Upper lobe of left lung (tissue), 6 donors: ENCODE measurements around the gene CAMSAP1. TPM values are rescaled to one million over a fixed set of nuclear protein-coding genes. Genes with fewer than 3 reads are reported as not detected.
A peak's percentile ranks its signal among the peaks of the same experiment; 100 is the strongest.

Source experiments
- ATAC-seq, 2 donors: fragments of 200-7000 bp; cut with Tn5 transposase; one replicate each; pipeline ENCODE4 v1.9.1; 2022; ENCODE audit warnings: mild to moderate bottlenecking in 2 of 2, moderate library complexity in 2 of 2; ENCODE audit not compliant: low FRiP score in 2 of 2
- DNase-seq, 2 donors: peaks; one replicate each; pipeline ENCODE4 v3.0.0-alpha.2; 2019 to 2020
- H3K27ac ChIP-seq, 4 donors: fragments of 200-600 bp; sonication (generic); one replicate each; pipeline ENCODE4 v1.5.1; 2016 to 2019
- H3K27me3 ChIP-seq, 4 donors: fragments of 200-600 bp; sonication (generic); one replicate each; pipeline ENCODE4 v1.5.1; 2017 to 2019
- H3K36me3 ChIP-seq, 4 donors: fragments of 200-600 bp; sonication (generic); one replicate each; pipeline ENCODE4 v1.5.1; 2016 to 2019
- H3K4me1 ChIP-seq, 4 donors: fragments of 200-600 bp; sonication (generic); one replicate each; pipeline ENCODE4 v1.5.1; 2018 to 2019
- H3K4me3 ChIP-seq, 4 donors: fragments of 200-600 bp; sonication (generic); one replicate each; pipeline ENCODE4 v1.5.1; 2017 to 2019; ENCODE audit warnings: mild to moderate bottlenecking in 2 of 4, moderate library complexity in 1 of 4
- H3K9me3 ChIP-seq, 4 donors: fragments of 200-600 bp; sonication (generic); one replicate each; pipeline ENCODE4 v1.5.1; 2018 to 2019
- CTCF ChIP-seq, 6 experiments: fragments of 450-650 bp in 4 of 6; fragments of 200-600 bp in 2 of 6; sonication (generic) in 2 of 6; IDR thresholded peaks; one replicate each; pipeline ENCODE4 v1.5.1; 2016 to 2019; ENCODE audit warnings: antibody characterized with exemption in 6 of 6
- EP300 ChIP-seq, 4 donors: sonication (generic); formaldehyde crosslinking; IDR thresholded peaks; one replicate each; pipeline ENCODE4 v1.5.1; 2017; ENCODE audit warnings: antibody characterized with exemption in 4 of 4, control low read depth in 2 of 4
- POLR2A ChIP-seq, 4 donors: fragments of 450-650 bp; IDR thresholded peaks; one replicate each; pipeline ENCODE4 v1.5.1; 2016 to 2017; ENCODE audit warnings: antibody characterized with exemption in 4 of 4, mild to moderate bottlenecking in 2 of 4
- POLR2AphosphoS5 ChIP-seq, 2 donors: sonication (generic); formaldehyde crosslinking; IDR thresholded peaks; one replicate each; pipeline ENCODE4 v1.5.1; 2017; ENCODE audit warnings: antibody characterized with exemption in 2 of 2
- WGBS, 2 donors: methylation state at CpG; one replicate each; pipeline ENCODE4 v1.1.5; 2017 to 2018; 5-methylcytosine and 5-hydroxymethylcytosine counted together
- total RNA-seq, 6 donors: library from RNA; depleted of rRNA in 4 of 6; stranded (reverse); fragments of >200 nt in 4 of 6; gene quantifications; one replicate each; pipeline versions ENCODE4 v1.1.0 to v1.2.1, GENCODE V29; 2016 to 2021
- donor health status: DM: no; HTN: no; CAD: no; lungs with moderate emphysema.
- donor health status: DM: no; HTN: yes; CAD: no; lungs with severe emphysema.

The CAMSAP1 gene
- total RNA-seq, 6 donors from 2014 or later: 29.9 to 39.7 (median 34.1) TPM

- no peak overlapping the region for H3K27ac ChIP-seq
- ATAC-seq (no peak), DNase-seq (peak in 1 of 2 donors; percentile 50)
- no peaks in the 10 kb centered on the region for H3K36me3 ChIP-seq
- no peak for TF ChIP-seq CTCF (IDR thresholded peaks at IDR 0.05)
- TF ChIP-seq POLR2A (IDR thresholded peaks at IDR 0.05): no peak
- TF ChIP-seq POLR2AphosphoS5 (IDR thresholded peaks at IDR 0.05): no peak
- TF ChIP-seq EP300 (IDR thresholded peaks at IDR 0.05): no peak
- H3K9me3 ChIP-seq: no peaks in the 10 kb centered on the region
- no peaks in the 10 kb centered on the region for H3K27me3 ChIP-seq
- WGBS, 2 donors: 94 to 95% methylated on average over 13 of the region's 13 CpGs
- H3K4me3 ChIP-seq: no peak overlapping the region
- peaks cover 0 to 10% (median 6%) of the 10 kb centered on the region in 4 donors for H3K4me1 ChIP-seq
Observed at GRCh38 chr9:135799261-135799660, 108.1 kb downstream of the CAMSAP1 start.

- no peaks in the 10 kb centered on the region for H3K27me3 ChIP-seq
- ATAC-seq (peak in 1 of 2 donors; percentile 2), DNase-seq (no peak)
- H3K4me3 ChIP-seq: no peak overlapping the region
- no peak overlapping the region for H3K27ac ChIP-seq
- H3K36me3 ChIP-seq: no peaks in the 10 kb centered on the region
- TF ChIP-seq POLR2A (IDR thresholded peaks at IDR 0.05) (no peak), POLR2AphosphoS5 (IDR thresholded peaks at IDR 0.05) (no peak), CTCF (IDR thresholded peaks at IDR 0.05) (no peak), EP300 (IDR thresholded peaks at IDR 0.05) (no peak)
- H3K9me3 ChIP-seq: no peaks in the 10 kb centered on the region
- 83 to 90% methylated on average over 9 to 10 of the region's 10 CpGs for WGBS, 2 donors
- H3K4me1 ChIP-seq: peaks cover 0 to 10% (median 6%) of the 10 kb centered on the region in 4 donors
Observed at GRCh38 chr9:135798263-135798585, 109.1 kb downstream of the CAMSAP1 start.

- H3K9me3 ChIP-seq: no peaks in the 10 kb centered on the region
Observed at GRCh38 chr9:135797507-135798262, 109.7 kb downstream of the CAMSAP1 start.

GRCh38 chr9:135796784-135797485 is 110.4 kb downstream of the CAMSAP1 start:
- Histone ChIP-seq H3K27ac (no peak overlapping the region), H3K36me3 (no peaks in the 10 kb centered on the region), H3K9me3 (no peaks in the 10 kb centered on the region), H3K4me3 (no peak overlapping the region), H3K4me1 (peaks cover 0 to 10% (median 6%) of the 10 kb centered on the region in 4 donors), H3K27me3 (no peaks in the 10 kb centered on the region)
- ATAC-seq (no peak), DNase-seq (peak in 1 of 2 donors; percentile 72)
- TF ChIP-seq EP300 (IDR thresholded peaks at IDR 0.05): no peak
- no peak for TF ChIP-seq POLR2A (IDR thresholded peaks at IDR 0.05)
- no peak for TF ChIP-seq POLR2AphosphoS5 (IDR thresholded peaks at IDR 0.05)
- no peak for TF ChIP-seq CTCF (IDR thresholded peaks at IDR 0.05)
- 57 to 77% methylated on average over 14 to 22 of the region's 22 CpGs for WGBS, 2 donors

More at GRCh38 chr9:135797507-135798262, 109.7 kb downstream of the CAMSAP1 start:
- TF ChIP-seq CTCF (IDR thresholded peaks at IDR 0.05) (peak in 5 of 6 experiments; percentile 38 to 43 (median 42)), EP300 (IDR thresholded peaks at IDR 0.05) (no peak)
- Histone ChIP-seq H3K36me3 (no peaks in the 10 kb centered on the region), H3K4me1 (peaks cover 0 to 10% (median 6%) of the 10 kb centered on the region in 4 donors), H3K4me3 (no peak overlapping the region), H3K27me3 (no peaks in the 10 kb centered on the region), H3K27ac (no peak overlapping the region)
- DNase-seq (peak in 1 of 2 donors; percentile 54), ATAC-seq (peak; percentile 25 to 38)
- 28 to 29% methylated on average over 18 to 20 of the region's 24 CpGs for WGBS, 2 donors
